SK-N-SH (cell line): ENCODE measurements around the gene SOX10. TPM values are rescaled to one million over a fixed set of nuclear protein-coding genes. Genes with fewer than 3 reads are reported as not detected.

ENCODE experiments used
- CTCF ChIA-PET: fragments of 300-600, 350-600 bp; formaldehyde crosslinking; extraction: SDS; loops from one replicate; lab custom pipeline; 2021; lab: Yijun Ruan, JAX
- POLR2A ChIA-PET: fragments of 350-600 bp; sonication (Branson Sonifier 250); formaldehyde crosslinking; extraction: SDS; loops from one replicate; lab custom pipeline; 2020; ENCODE audit warnings: antibody characterized with exemption, inconsistent platforms; lab: Yijun Ruan, JAX
- DNase-seq: peaks from one replicate; pipeline ENCODE4 v3.0.0; 2012
- H2AFZ ChIP-seq: fragments of 200-600 bp; sonication (generic); 2 replicates; pipeline ENCODE4 v1.8.1; 2016; ENCODE audit warnings: antibody characterized with exemption, mild to moderate bottlenecking, low read depth
- H3F3A ChIP-seq: fragments of 200-600 bp; sonication (generic); replicated peaks from 2 replicates; pipeline ENCODE3; 2016; ENCODE audit warnings: antibody characterized with exemption, mild to moderate bottlenecking; ENCODE audit not compliant: insufficient read depth
- H3K27ac ChIP-seq, 2 experiments: fragments of 200-500 bp in 1 of 2; fragments of 200-600 bp in 1 of 2; sonication (Bioruptor generic) in 1 of 2; sonication (generic), shearing (Covaris generic) in 1 of 2; 2 replicates each; pipeline versions ENCODE4 v1.5.1 to v1.6.1; 2014 to 2016; ENCODE audit warnings: low read depth in 2 of 2, inconsistent platforms in 1 of 2, low read length in 1 of 2, mild to moderate bottlenecking in 1 of 2, mixed read lengths in 1 of 2
- H3K27me3 ChIP-seq: fragments of 200-600 bp; sonication (generic), shearing (Covaris generic); 2 replicates; pipeline ENCODE4 v1.6.1; 2016; ENCODE audit warnings: mixed run types; ENCODE audit not compliant: insufficient read depth
- H3K36me3 ChIP-seq, 2 experiments: fragments of 200-500 bp in 1 of 2; fragments of 200-600 bp in 1 of 2; sonication (Bioruptor generic) in 1 of 2; sonication (generic) in 1 of 2; replicated peaks in 1 of 2; 2 replicates each; pipeline versions ENCODE3 to v1.5.1; 2014 to 2016; ENCODE audit warnings: low read length in 1 of 2, mild to moderate bottlenecking in 1 of 2; ENCODE audit not compliant: insufficient read depth in 2 of 2, control insufficient read depth in 1 of 2
- H3K4me1 ChIP-seq, 2 experiments: fragments of 200-500 bp in 1 of 2; fragments of 200-600 bp in 1 of 2; sonication (Bioruptor generic) in 1 of 2; sonication (generic), shearing (Covaris generic) in 1 of 2; 2 replicates each; pipeline versions ENCODE4 v1.5.1 to v1.6.1; 2014 to 2016; ENCODE audit warnings: low read depth in 1 of 2, low read length in 1 of 2, mixed run types in 1 of 2; ENCODE audit not compliant: insufficient read depth in 2 of 2, control insufficient read depth in 1 of 2
- H3K4me2 ChIP-seq: fragments of 200-600 bp; sonication (generic), shearing (Covaris generic); 2 replicates; pipeline ENCODE4 v1.6.1; 2017; ENCODE audit warnings: mixed run types
- H3K4me3 ChIP-seq, 2 experiments: fragments of 200-500 bp in 1 of 2; fragments of 200-600 bp in 1 of 2; sonication (Bioruptor generic) in 1 of 2; sonication (generic), shearing (Covaris generic) in 1 of 2; 2 replicates each; pipeline versions ENCODE4 v1.5.1 to v1.8.1; 2014 to 2016; ENCODE audit warnings: low read depth in 2 of 2, inconsistent platforms in 1 of 2, low read length in 1 of 2, mild to moderate bottlenecking in 1 of 2, mixed read lengths in 1 of 2, moderate library complexity in 1 of 2
- H3K79me2 ChIP-seq: fragments of 200-600 bp; sonication (generic); 2 replicates; pipeline ENCODE4 v1.8.1; 2017; ENCODE audit warnings: mild to moderate bottlenecking; ENCODE audit not compliant: insufficient read depth
- H3K9ac ChIP-seq: fragments of 200-600 bp; sonication (generic); 2 replicates; pipeline ENCODE4 v1.6.1; 2017; ENCODE audit warnings: mixed run types
- H3K9me2 ChIP-seq: fragments of 200-600 bp; sonication (generic); 2 replicates; pipeline ENCODE4 v1.6.1; 2017; ENCODE audit warnings: mixed run types
- H3K9me3 ChIP-seq: fragments of 200-600 bp; sonication (generic); 2 replicates; pipeline ENCODE4 v1.6.1; 2017; ENCODE audit warnings: mixed run types, mild to moderate bottlenecking, moderate library complexity
- H4K20me1 ChIP-seq: fragments of 200-600 bp; sonication (generic); 2 replicates; pipeline ENCODE4 v1.6.1; 2017; ENCODE audit warnings: mild to moderate bottlenecking, mixed run types; ENCODE audit not compliant: insufficient read depth
- CHD2 ChIP-seq: fragments of 150-350 bp; IDR thresholded peaks from 2 replicates; pipeline ENCODE4 v1.6.1; 2018; ENCODE audit warnings: low read length; ENCODE audit not compliant: partially characterized antibody
- EZH2phosphoT487 ChIP-seq: fragments of 200-600 bp; sonication (generic); IDR thresholded peaks from 2 replicates; pipeline ENCODE4 v1.6.1; 2017; ENCODE audit warnings: low read depth, mixed run types, mild to moderate bottlenecking, antibody characterized with exemption, moderate library complexity, borderline replicate concordance
- FOXM1 ChIP-seq: IDR thresholded peaks from 2 replicates; pipeline ENCODE4 v1.4.0; 2012; ENCODE audit warnings: low read depth, mild to moderate bottlenecking
- MAX ChIP-seq: IDR thresholded peaks from 2 replicates; pipeline ENCODE4 v1.4.0; 2012; ENCODE audit warnings: low read depth
- PBX3 ChIP-seq: IDR thresholded peaks from 2 replicates; pipeline ENCODE4; 2012
- RFX5 ChIP-seq: IDR thresholded peaks from 2 replicates; pipeline ENCODE4 v1.6.1; 2012; ENCODE audit warnings: mild to moderate bottlenecking, improper control_type of control experiment, low read length
- RXRA ChIP-seq: IDR thresholded peaks from 2 replicates; pipeline ENCODE4 v1.4.0; 2012; ENCODE audit warnings: low read depth, mild to moderate bottlenecking, borderline replicate concordance
- SMC3 ChIP-seq: IDR thresholded peaks from 2 replicates; pipeline ENCODE4 v1.6.1; 2012; ENCODE audit warnings: low read depth, low read length, improper control_type of control experiment
- TAF1 ChIP-seq: IDR thresholded peaks from 2 replicates; pipeline ENCODE4 v1.6.1; 2012; ENCODE audit warnings: low read depth, mild to moderate bottlenecking, low read length, moderate library complexity, borderline replicate concordance
- TCF12 ChIP-seq: IDR thresholded peaks from 2 replicates; pipeline ENCODE4 v1.4.0; 2012
- USF2 ChIP-seq: fragments of 150-350 bp; IDR thresholded peaks from 2 replicates; pipeline ENCODE4 v1.6.1; 2017; ENCODE audit warnings: antibody characterized with exemption, low read length, low read depth, borderline replicate concordance
- ZBTB33 ChIP-seq: IDR thresholded peaks from 2 replicates; pipeline ENCODE4 v1.4.0; 2012; ENCODE audit warnings: low read depth, borderline replicate concordance
- WGBS: methylation state at CpG from one replicate; pipeline ENCODE4 v1.1.6; 2017; ENCODE audit warnings: low lambda C conversion rate; 5-methylcytosine and 5-hydroxymethylcytosine counted together
- polyA plus RNA-seq, 3 experiments: library from polyadenylated mRNA; depleted of rRNA; stranded (reverse); fragments of >200 nt; gene quantifications; 2 replicates each; pipeline ENCODE4 v1.2.3, GENCODE V29; 2012

The SOX10 gene
- polyA plus RNA-seq, 1 of the 3 experiments (the other 2 are of a cell fraction): not detected

GRCh38 chr22:37929390-37929789, 55.0 kb downstream of the SOX10 start:
- peaks cover 14% of the 10 kb centered on the region for H3F3A ChIP-seq
- CTCF ChIA-PET: interaction anchor here (1.7 kb wide), 1 partner anchor 21 kb away, joined by 3 read pairs; no protein-coding TSS in a partner anchor
- no peaks in the 10 kb centered on the region; the same call in 1 of the 2 replicates for H3K79me2 ChIP-seq
- 83% methylated on average over 1 of the region's 5 CpGs for WGBS
- no peak overlapping the region for H3K4me2 ChIP-seq
- H3K4me3 ChIP-seq: no peak overlapping the region
- DNase-seq: no peak
- H3K36me3 ChIP-seq: peaks cover 15 to 42% of the 10 kb centered on the region in 2 experiments
- no peak overlapping the region for H3K27ac ChIP-seq
- no peaks in the 10 kb centered on the region for H3K9me2 ChIP-seq
- no peak overlapping the region for H2AFZ ChIP-seq
- peaks cover 6 to 7% of the 10 kb centered on the region in 2 experiments; a peak in 3 of 4 replicates for H3K4me1 ChIP-seq
- no peak overlapping the region for H3K9ac ChIP-seq
- H3K27me3 ChIP-seq: no peaks in the 10 kb centered on the region
- TF ChIP-seq MAX (no peak), USF2 (no peak), SMC3 (no peak)
- TF ChIP-seq, all 33 proteins: peak for 0
- POLR2A ChIA-PET: no interaction called here
- Histone ChIP-seq H4K20me1 (peaks cover 8% of the 10 kb centered on the region; the same call in 1 of the 2 replicates), H3K9me3 (no peaks in the 10 kb centered on the region)

GRCh38 chr22:37927637-37927936, 56.8 kb downstream of the SOX10 start:
- Histone ChIP-seq H3K79me2 (no peaks in the 10 kb centered on the region; the same call in 1 of the 2 replicates), H2AFZ (no peak overlapping the region), H3K9me3 (no peaks in the 10 kb centered on the region), H3K27me3 (no peaks in the 10 kb centered on the region), H3F3A (peaks cover 5% of the 10 kb centered on the region), H3K27ac (no peak overlapping the region), H3K36me3 (peaks cover 23 to 43% of the 10 kb centered on the region in 2 experiments), H3K9me2 (no peaks in the 10 kb centered on the region), H3K4me3 (no peak overlapping the region), H4K20me1 (peaks cover 8% of the 10 kb centered on the region; the same call in 1 of the 2 replicates), H3K4me2 (no peak overlapping the region), H3K4me1 (no peaks in the 10 kb centered on the region), H3K9ac (no peak overlapping the region)
- POLR2A ChIA-PET: no interaction called here
- CTCF ChIA-PET: interaction anchor here (1.2 kb wide), 1 partner anchor 38 kb away, joined by 3 read pairs; no protein-coding TSS in a partner anchor
- 100% methylated on average over 1 of the region's 5 CpGs for WGBS
- peak; percentile 16 for DNase-seq
- TF ChIP-seq TAF1 (no peak), RXRA (no peak), MAX (no peak), TCF12 (no peak), USF2 (no peak), CHD2 (no peak), EZH2phosphoT487 (no peak), ZBTB33 (no peak), RFX5 (no peak), PBX3 (no peak), FOXM1 (no peak)
